ENCODE results near the gene TOM1L1.
"Not testable (repeated sequence)": the region's sequence is repeated elsewhere in the genome, so short reads cannot be mapped to it uniquely, and the experiment has no call there.

Gene TOM1L1

GRCh38 chr17:54864636-54865356 is 35.9 kb upstream of the TOM1L1 start:
- TF ChIP-seq CTCF (IDR thresholded peaks at IDR 0.05; ENCODE audit: insufficient read depth, low read depth, low read length, missing control alignments) = no peak
- DNase-seq (ENCODE audit: low read depth) = no peak

GRCh38 chr17:54867634-54868033 is 33.0 kb upstream of the TOM1L1 start:
- no peak for TF ChIP-seq CTCF (IDR thresholded peaks at IDR 0.05; ENCODE audit: insufficient read depth, low read depth, low read length, missing control alignments)
- no peak overlapping the region for H3K4me3 ChIP-seq (ENCODE audit: low read depth, low read length)
- no peak for DNase-seq (ENCODE audit: low read depth)

More at GRCh38 chr17:54864636-54865356, 35.9 kb upstream of the TOM1L1 start:
- no peak overlapping the region for H3K4me3 ChIP-seq (ENCODE audit: low read depth, low read length)

- no peak for TF ChIP-seq CTCF (IDR thresholded peaks at IDR 0.05; ENCODE audit: insufficient read depth, low read depth, low read length, missing control alignments)
- no peak overlapping the region for H3K4me3 ChIP-seq (ENCODE audit: low read depth, low read length)
- no peak for DNase-seq (ENCODE audit: low read depth)
Observed at GRCh38 chr17:54870671-54871175, 29.9 kb upstream of the TOM1L1 start.

GRCh38 chr17:54875906-54876305 is 24.7 kb upstream of the TOM1L1 start:
- H3K4me3 ChIP-seq (ENCODE audit: low read depth, low read length); DNase-seq (ENCODE audit: low read depth): not testable (repeated sequence)

- H3K4me3 ChIP-seq (ENCODE audit: low read depth, low read length) = no peak overlapping the region
- no peak for DNase-seq (ENCODE audit: low read depth)
- TF ChIP-seq CTCF (IDR thresholded peaks at IDR 0.05; ENCODE audit: insufficient read depth, low read depth, low read length, missing control alignments) = no peak
Observed at GRCh38 chr17:54876656-54877195, 23.9 kb upstream of the TOM1L1 start.

GRCh38 chr17:54881255-54881972 is 19.2 kb upstream of the TOM1L1 start:
- H3K4me3 ChIP-seq (ENCODE audit: low read depth, low read length) = no peak overlapping the region
- TF ChIP-seq CTCF (IDR thresholded peaks at IDR 0.05; ENCODE audit: insufficient read depth, low read depth, low read length, missing control alignments) = no peak
- no peak for DNase-seq (ENCODE audit: low read depth)

- DNase-seq (ENCODE audit: low read depth) = no peak
- H3K4me3 ChIP-seq (ENCODE audit: low read depth, low read length) = no peak overlapping the region
- no peak for TF ChIP-seq CTCF (IDR thresholded peaks at IDR 0.05; ENCODE audit: insufficient read depth, low read depth, low read length, missing control alignments)
Observed at GRCh38 chr17:54882371-54882770, 18.3 kb upstream of the TOM1L1 start.

All from GM12865 (cell line).